Measurements from ENCODE around the gene ZMYND11.
"Not testable (repeated sequence)": the region's sequence is repeated elsewhere in the genome, so short reads cannot be mapped to it uniquely, and the experiment has no call there.

Gene ZMYND11

DNA sequence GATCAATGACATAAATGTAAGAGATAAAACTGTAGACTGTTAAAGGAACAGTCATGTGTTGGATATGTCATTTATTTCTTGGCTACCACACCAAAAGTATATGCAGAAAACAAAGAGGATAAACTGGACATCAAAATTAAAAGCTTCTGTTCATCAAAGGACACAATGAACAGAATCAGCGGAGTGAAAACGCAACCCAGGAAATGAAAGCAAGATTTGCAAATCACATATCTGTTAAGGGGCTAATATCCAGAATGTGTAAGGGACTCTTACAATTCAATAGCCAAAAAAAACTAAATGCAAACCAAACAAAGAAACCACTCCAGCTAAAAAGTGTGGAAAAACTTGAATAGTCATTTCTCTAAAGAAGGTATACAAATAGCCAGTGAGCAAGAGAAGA, 164.3 kb downstream of the ZMYND11 start:
- TF ChIP-seq EZH2phosphoT487 (IDR thresholded peaks at IDR 0.05; ENCODE audit: low read length) (no peak), EZH2 (optimal IDR thresholded peaks at IDR 0.05; ENCODE audit: low read depth, low read length) (no peak)
- TF ChIP-seq, protein P1, sequence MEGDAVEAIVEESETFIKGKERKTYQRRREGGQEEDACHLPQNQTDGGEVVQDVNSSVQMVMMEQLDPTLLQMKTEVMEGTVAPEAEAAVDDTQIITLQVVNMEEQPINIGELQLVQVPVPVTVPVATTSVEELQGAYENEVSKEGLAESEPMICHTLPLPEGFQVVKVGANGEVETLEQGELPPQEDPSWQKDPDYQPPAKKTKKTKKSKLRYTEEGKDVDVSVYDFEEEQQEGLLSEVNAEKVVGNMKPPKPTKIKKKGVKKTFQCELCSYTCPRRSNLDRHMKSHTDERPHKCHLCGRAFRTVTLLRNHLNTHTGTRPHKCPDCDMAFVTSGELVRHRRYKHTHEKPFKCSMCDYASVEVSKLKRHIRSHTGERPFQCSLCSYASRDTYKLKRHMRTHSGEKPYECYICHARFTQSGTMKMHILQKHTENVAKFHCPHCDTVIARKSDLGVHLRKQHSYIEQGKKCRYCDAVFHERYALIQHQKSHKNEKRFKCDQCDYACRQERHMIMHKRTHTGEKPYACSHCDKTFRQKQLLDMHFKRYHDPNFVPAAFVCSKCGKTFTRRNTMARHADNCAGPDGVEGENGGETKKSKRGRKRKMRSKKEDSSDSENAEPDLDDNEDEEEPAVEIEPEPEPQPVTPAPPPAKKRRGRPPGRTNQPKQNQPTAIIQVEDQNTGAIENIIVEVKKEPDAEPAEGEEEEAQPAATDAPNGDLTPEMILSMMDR (IDR thresholded peaks at IDR 0.05; ENCODE audit: low read length), result no peak
- H3K4me1 ChIP-seq (ENCODE audit: low read length), result no peaks in the 10 kb centered on the region
- H3K4me2 ChIP-seq (ENCODE audit: low read depth, low read length), result no peak overlapping the region
- no peaks in the 10 kb centered on the region for H3K9me3 ChIP-seq (replicated peaks; ENCODE audit: insufficient read depth, low read length)
- no peaks in the 10 kb centered on the region for H3K36me3 ChIP-seq (replicated peaks; ENCODE audit: insufficient read depth, low read length)
- no peaks in the 10 kb centered on the region for H3K79me2 ChIP-seq (ENCODE audit: low read length)
- no peaks in the 10 kb centered on the region for H3K27me3 ChIP-seq (replicated peaks; ENCODE audit: insufficient read depth, low read length)
- H2AFZ ChIP-seq (ENCODE audit: low read length), result no peak overlapping the region
- no peak overlapping the region for H3K4me3 ChIP-seq (ENCODE audit: low read length)
- no peaks in the 10 kb centered on the region for H3K9me2 ChIP-seq (replicated peaks; ENCODE audit: insufficient read depth, low read length)
- no peak overlapping the region for H3K9ac ChIP-seq (ENCODE audit: low read length)
- H3F3A ChIP-seq (ENCODE audit: insufficient read depth, low read length), result no peaks in the 10 kb centered on the region
- H4K20me1 ChIP-seq (ENCODE audit: insufficient read depth, low read length), result no peaks in the 10 kb centered on the region
- no peak overlapping the region for H3K27ac ChIP-seq (ENCODE audit: low read length)
- no peak for DNase-seq

DNA sequence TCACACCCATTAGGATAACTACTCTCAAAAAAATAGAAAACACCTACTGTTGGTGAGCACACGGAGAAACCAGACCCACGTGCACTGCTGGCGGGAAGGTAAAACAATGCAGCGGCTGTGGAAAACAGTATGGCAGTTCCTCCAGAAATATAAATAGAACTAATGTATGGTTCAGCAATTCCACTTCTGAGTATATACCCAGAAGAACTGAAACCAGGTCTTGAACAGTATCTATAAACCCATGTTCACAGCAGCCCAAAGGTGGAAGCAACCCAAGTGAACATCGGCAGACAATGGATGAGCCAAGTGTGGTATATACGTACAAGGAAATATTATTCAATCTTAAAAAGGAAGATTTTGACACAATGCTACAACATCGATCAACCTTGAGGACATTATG, 164.7 kb downstream of the ZMYND11 start:
- H3K27ac ChIP-seq (ENCODE audit: low read length), result no peak overlapping the region
- H3K4me2 ChIP-seq (ENCODE audit: low read depth, low read length), result no peak overlapping the region

DNA sequence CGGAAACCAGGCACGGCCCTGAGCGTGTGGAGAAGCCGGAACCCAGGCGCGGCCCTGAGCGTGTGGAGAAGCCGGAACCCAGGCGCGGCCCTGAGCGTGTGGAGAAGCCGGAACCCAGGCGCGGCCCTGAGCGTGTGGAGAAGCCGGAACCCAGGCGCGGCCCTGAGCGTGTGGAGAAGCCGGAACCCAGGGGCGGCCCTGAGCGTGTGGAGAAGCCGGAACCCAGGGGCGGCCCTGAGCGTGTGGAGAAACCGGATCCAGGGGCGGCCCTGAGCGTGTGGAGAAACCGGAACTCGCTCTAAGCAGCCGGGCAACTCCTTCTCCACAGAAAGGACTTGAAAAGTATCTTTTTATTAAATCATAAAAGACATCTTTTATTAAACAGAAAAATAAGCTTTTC, 165.3 kb downstream of the ZMYND11 start:
- H3K4me1 ChIP-seq (ENCODE audit: low read length); H3K36me3 ChIP-seq (replicated peaks; ENCODE audit: insufficient read depth, low read length); H3K27ac ChIP-seq (ENCODE audit: low read length): not testable (repeated sequence)

More for the DNA sequence above, 164.7 kb downstream of the ZMYND11 start:
- TF ChIP-seq EZH2phosphoT487 (IDR thresholded peaks at IDR 0.05; ENCODE audit: low read length) (no peak), EZH2 (optimal IDR thresholded peaks at IDR 0.05; ENCODE audit: low read depth, low read length) (no peak)
- TF ChIP-seq, protein P1 (IDR thresholded peaks at IDR 0.05; ENCODE audit: low read length), result no peak
- Histone ChIP-seq H3K9me2 (replicated peaks; ENCODE audit: insufficient read depth, low read length) (no peaks in the 10 kb centered on the region), H2AFZ (ENCODE audit: low read length) (no peak overlapping the region), H3K9ac (ENCODE audit: low read length) (no peak overlapping the region), H3K9me3 (replicated peaks; ENCODE audit: insufficient read depth, low read length) (no peaks in the 10 kb centered on the region), H3K79me2 (ENCODE audit: low read length) (no peaks in the 10 kb centered on the region), H3K4me1 (ENCODE audit: low read length) (no peaks in the 10 kb centered on the region), H3K27me3 (replicated peaks; ENCODE audit: insufficient read depth, low read length) (no peaks in the 10 kb centered on the region), H4K20me1 (ENCODE audit: insufficient read depth, low read length) (no peaks in the 10 kb centered on the region), H3F3A (ENCODE audit: insufficient read depth, low read length) (no peaks in the 10 kb centered on the region), H3K36me3 (replicated peaks; ENCODE audit: insufficient read depth, low read length) (no peaks in the 10 kb centered on the region), H3K4me3 (ENCODE audit: low read length) (no peak overlapping the region)
- DNase-seq, result no peak

DNA sequence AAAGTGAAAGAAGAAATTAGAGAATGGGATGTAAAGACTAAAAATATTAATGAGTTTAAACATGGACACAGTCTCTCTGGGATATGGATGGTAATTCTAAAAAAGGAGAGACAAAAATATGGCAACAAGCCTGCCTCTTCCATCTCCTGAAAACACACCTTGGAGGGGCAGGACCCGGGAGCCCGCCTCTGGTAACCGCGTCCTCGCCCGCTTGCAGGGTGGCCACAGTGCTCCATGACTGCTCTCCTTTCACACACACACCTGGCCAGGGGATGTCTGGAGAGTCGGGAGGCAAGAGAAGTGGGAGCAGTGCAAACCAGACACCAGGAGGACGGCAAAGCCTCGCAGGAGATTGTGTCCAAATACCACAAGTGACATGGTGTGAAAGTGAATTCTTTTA, 166.3 kb downstream of the ZMYND11 start:
- H3K79me2 ChIP-seq (ENCODE audit: low read length), result no peaks in the 10 kb centered on the region
- no peak for DNase-seq
- H3K4me1 ChIP-seq (ENCODE audit: low read length), result no peaks in the 10 kb centered on the region
- H3K4me2 ChIP-seq (ENCODE audit: low read depth, low read length), result no peak overlapping the region
- H3K27ac ChIP-seq (ENCODE audit: low read length), result no peak overlapping the region
- no peaks in the 10 kb centered on the region for H3K9me2 ChIP-seq (replicated peaks; ENCODE audit: insufficient read depth, low read length)
- TF ChIP-seq, protein P1 (IDR thresholded peaks at IDR 0.05; ENCODE audit: low read length), result no peak
- no peak for TF ChIP-seq EZH2phosphoT487 (IDR thresholded peaks at IDR 0.05; ENCODE audit: low read length)
- no peak for TF ChIP-seq EZH2 (optimal IDR thresholded peaks at IDR 0.05; ENCODE audit: low read depth, low read length)
- H3K9me3 ChIP-seq (replicated peaks; ENCODE audit: insufficient read depth, low read length), result no peaks in the 10 kb centered on the region
- H3K36me3 ChIP-seq (replicated peaks; ENCODE audit: insufficient read depth, low read length), result no peaks in the 10 kb centered on the region
- H3F3A ChIP-seq (ENCODE audit: insufficient read depth, low read length), result no peaks in the 10 kb centered on the region
- no peaks in the 10 kb centered on the region for H3K27me3 ChIP-seq (replicated peaks; ENCODE audit: insufficient read depth, low read length)
- no peaks in the 10 kb centered on the region for H4K20me1 ChIP-seq (ENCODE audit: insufficient read depth, low read length)
- no peak overlapping the region for H3K4me3 ChIP-seq (ENCODE audit: low read length)
- no peak overlapping the region for H2AFZ ChIP-seq (ENCODE audit: low read length)
- no peak overlapping the region for H3K9ac ChIP-seq (ENCODE audit: low read length)

More for the DNA sequence above, 165.3 kb downstream of the ZMYND11 start:
- H3F3A ChIP-seq (ENCODE audit: insufficient read depth, low read length); H3K9me2 ChIP-seq (replicated peaks; ENCODE audit: insufficient read depth, low read length); H3K4me3 ChIP-seq (ENCODE audit: low read length); H3K9ac ChIP-seq (ENCODE audit: low read length); DNase-seq; H4K20me1 ChIP-seq (ENCODE audit: insufficient read depth, low read length); H2AFZ ChIP-seq (ENCODE audit: low read length); H3K79me2 ChIP-seq (ENCODE audit: low read length); H3K4me2 ChIP-seq (ENCODE audit: low read depth, low read length); H3K27me3 ChIP-seq (replicated peaks; ENCODE audit: insufficient read depth, low read length); H3K9me3 ChIP-seq (replicated peaks; ENCODE audit: insufficient read depth, low read length): not testable (repeated sequence)
